ENCODE data around the gene RNF145.

Gene RNF145

DNA sequence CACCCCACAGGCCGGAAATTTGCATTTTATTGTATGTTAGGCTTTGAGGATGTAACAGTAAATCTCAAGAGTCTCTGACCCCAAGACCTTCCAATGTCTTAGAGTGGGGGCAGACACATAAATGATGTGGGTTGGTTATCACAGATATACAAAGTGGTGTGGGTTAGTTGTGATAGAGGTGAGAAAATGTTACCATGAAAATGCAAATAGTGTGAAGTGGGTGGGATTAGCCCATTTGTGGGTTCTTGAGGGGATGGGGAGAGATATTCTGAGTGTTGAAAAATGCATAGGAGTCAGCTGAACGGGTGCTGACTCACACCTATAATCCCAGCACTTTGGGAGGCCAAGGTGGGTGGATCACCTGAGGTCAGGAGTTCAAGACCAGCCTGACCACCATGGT lies 7.9 kb upstream of the RNF145 start:
- no peak for TF ChIP-seq ZFX (IDR thresholded peaks at IDR 0.05; ENCODE audit: borderline replicate concordance)
- TF ChIP-seq CTCF (IDR thresholded peaks at IDR 0.05): no peak
- no peak overlapping the region for H3K27ac ChIP-seq

- TF ChIP-seq ZFX (IDR thresholded peaks at IDR 0.05; ENCODE audit: borderline replicate concordance): no peak
- no peak overlapping the region for H3K27ac ChIP-seq
Measured at GRCh38 chr5:159216454-159216853, 7.1 kb upstream of the RNF145 start.

- no peak overlapping the region for H3K27ac ChIP-seq
- no peak for TF ChIP-seq ZFX (IDR thresholded peaks at IDR 0.05; ENCODE audit: borderline replicate concordance)
- TF ChIP-seq CTCF (IDR thresholded peaks at IDR 0.05): no peak
Measured at GRCh38 chr5:159215886-159216285, 6.5 kb upstream of the RNF145 start.

DNA sequence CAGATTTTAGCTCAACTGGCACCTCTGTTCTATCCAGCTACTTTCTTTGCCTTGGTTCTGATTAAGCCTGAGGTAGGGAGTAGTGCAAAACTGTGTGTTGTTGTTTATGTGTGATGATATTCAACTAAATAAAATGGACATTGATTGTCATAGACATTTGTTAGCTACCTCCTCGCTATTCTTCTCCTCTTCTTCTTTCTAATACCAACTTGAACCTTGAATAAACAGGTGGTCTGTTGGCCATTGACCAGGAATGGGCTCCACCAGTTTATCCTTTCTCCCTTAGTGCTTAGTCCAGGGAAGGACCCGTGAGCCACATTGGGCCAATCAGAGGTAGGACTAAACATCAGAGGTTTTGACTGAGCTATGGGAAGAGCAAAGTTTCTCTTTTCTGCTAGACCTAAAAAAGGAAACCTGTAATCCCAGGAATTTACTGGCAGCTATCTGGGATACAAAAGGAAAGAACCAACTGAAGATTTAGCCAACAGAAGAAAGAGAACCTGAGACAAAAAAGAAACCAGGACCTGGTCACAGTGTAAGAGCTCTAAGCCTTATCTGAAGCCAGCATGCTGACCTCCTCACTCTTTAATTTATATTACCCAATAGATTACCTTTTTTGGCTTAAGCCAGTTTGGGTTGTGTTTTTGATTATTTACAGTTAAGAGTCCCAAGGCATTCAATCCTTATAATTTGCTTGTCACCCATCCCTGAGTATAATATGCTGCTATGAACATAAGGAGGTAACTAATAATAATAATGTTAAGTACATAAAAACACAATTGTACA lies 5.3 kb upstream of the RNF145 start:
- H3K27ac ChIP-seq: no peak overlapping the region

GRCh38 chr5:159212657-159213462 lies 3.5 kb upstream of the RNF145 start:
- TF ChIP-seq CTCF (IDR thresholded peaks at IDR 0.05): no peak
- TF ChIP-seq ZFX (IDR thresholded peaks at IDR 0.05; ENCODE audit: borderline replicate concordance): no peak
- H3K27ac ChIP-seq: no peak overlapping the region

More for the DNA sequence above, 5.3 kb upstream of the RNF145 start:
- TF ChIP-seq CTCF (IDR thresholded peaks at IDR 0.05): no peak
- no peak for TF ChIP-seq ZFX (IDR thresholded peaks at IDR 0.05; ENCODE audit: borderline replicate concordance)

- H3K27ac ChIP-seq: 0 out of 2 replicates have a peak overlapping the region, but pooled peaks have one; percentile 15
Measured at GRCh38 chr5:159211729-159212174, 2.4 kb upstream of the RNF145 start.

GRCh38 chr5:159210846-159211245 lies 1.5 kb upstream of the RNF145 start:
- H3K27ac ChIP-seq: peak overlapping the region; percentile 76
- no peak for TF ChIP-seq ZFX (IDR thresholded peaks at IDR 0.05; ENCODE audit: borderline replicate concordance)
- no peak for TF ChIP-seq CTCF (IDR thresholded peaks at IDR 0.05)

More at GRCh38 chr5:159211729-159212174, 2.4 kb upstream of the RNF145 start:
- TF ChIP-seq ZFX (IDR thresholded peaks at IDR 0.05; ENCODE audit: borderline replicate concordance) (no peak), CTCF (IDR thresholded peaks at IDR 0.05) (no peak)
